SU-DHL-6 (cell line): ENCODE measurements around the gene TIMM10.

Experiments used
- H2AFZ ChIP-seq: fragments of 200-600 bp; sonication (generic); 2 replicates; pipeline ENCODE4 v1.6.1; 2014; ENCODE audit warnings: low read depth, mild to moderate bottlenecking, moderate library complexity, mixed read lengths, antibody characterized with exemption, low read length; ENCODE audit not compliant: severe bottlenecking
- H3F3A ChIP-seq: fragments of 200-600 bp; shearing (Covaris generic); 2 replicates; pipeline ENCODE4 v1.6.0; 2016; ENCODE audit warnings: antibody characterized with exemption, mild to moderate bottlenecking; ENCODE audit not compliant: insufficient read depth
- H3K27ac ChIP-seq: fragments of 200-600 bp; sonication (generic); 2 replicates; pipeline ENCODE4 v1.5.1; 2016; ENCODE audit warnings: low read depth, mild to moderate bottlenecking, low read length, moderate library complexity, mixed read lengths
- H3K27me3 ChIP-seq: fragments of 200-600 bp; sonication (generic), shearing (Covaris generic); 2 replicates; pipeline ENCODE4 v1.6.0; 2014; ENCODE audit warnings: mild to moderate bottlenecking, low read length
- H3K36me3 ChIP-seq: fragments of 200-600 bp; sonication (generic); 2 replicates; pipeline ENCODE4 v1.6.1; 2014; ENCODE audit warnings: mild to moderate bottlenecking, low read length, mixed read lengths
- H3K4me2 ChIP-seq: fragments of 300-600, 200-600 bp; shearing (Covaris generic), sonication (generic); 2 replicates; pipeline ENCODE4 v1.6.0; 2014; ENCODE audit warnings: low read length, low read depth, mild to moderate bottlenecking; ENCODE audit not compliant: poor library complexity, severe bottlenecking
- H3K4me3 ChIP-seq: fragments of 200-600 bp; sonication (generic); 2 replicates; pipeline ENCODE4 v1.5.1; 2014; ENCODE audit warnings: antibody characterized with exemption, low read length, mild to moderate bottlenecking, mixed read lengths; ENCODE audit not compliant: insufficient read depth, poor library complexity, severe bottlenecking
- H3K79me2 ChIP-seq: fragments of 200-600 bp; sonication (generic); 2 replicates; pipeline ENCODE4 v1.6.1; 2014; ENCODE audit warnings: mild to moderate bottlenecking, low read length, moderate library complexity; ENCODE audit not compliant: insufficient read depth
- H3K9ac ChIP-seq: fragments of 200-600 bp; sonication (generic); 2 replicates; pipeline ENCODE4 v1.7.0; 2014; ENCODE audit warnings: mild to moderate bottlenecking, low read length
- H3K9me2 ChIP-seq: fragments of 200-600 bp; sonication (generic); replicated peaks from 2 replicates; pipeline ENCODE4 v1.6.1; 2014; ENCODE audit warnings: low read length; ENCODE audit not compliant: insufficient read depth
- H3K9me3 ChIP-seq: fragments of 200-600 bp; sonication (generic); 2 replicates; pipeline ENCODE4 v1.6.1; 2014; ENCODE audit warnings: low read length, mixed read lengths; ENCODE audit not compliant: insufficient read depth
- H4K20me1 ChIP-seq: fragments of 200-600 bp; sonication (generic); 2 replicates; pipeline ENCODE4 v1.6.1; 2014; ENCODE audit warnings: low read depth, mild to moderate bottlenecking, antibody characterized with exemption, low read length, moderate library complexity, mixed read lengths
- EZH2phosphoT487 ChIP-seq: fragments of 200-600 bp; sonication (generic), shearing (Covaris generic); conservative IDR thresholded peaks from 2 replicates; pipeline ENCODE4 v1.6.1; 2018; ENCODE audit warnings: mild to moderate bottlenecking, antibody characterized with exemption, low read length, moderate library complexity, mixed read lengths
- TF ChIP-seq, protein P1 (sequence below): fragments of 200-600 bp; sonication (generic); IDR thresholded peaks from one replicate; pipeline ENCODE4 v1.5.1; 2017; ENCODE audit warnings: antibody characterized with exemption, mild to moderate bottlenecking, low read length, moderate library complexity; ENCODE audit not compliant: insufficient read depth, poor library complexity, severe bottlenecking

Gene TIMM10

GRCh38 chr11:57546869-57547475 lies 16.4 kb upstream of the TIMM10 start:
- no peaks in the 10 kb centered on the region for H3K27me3 ChIP-seq
- TF ChIP-seq, protein P1, sequence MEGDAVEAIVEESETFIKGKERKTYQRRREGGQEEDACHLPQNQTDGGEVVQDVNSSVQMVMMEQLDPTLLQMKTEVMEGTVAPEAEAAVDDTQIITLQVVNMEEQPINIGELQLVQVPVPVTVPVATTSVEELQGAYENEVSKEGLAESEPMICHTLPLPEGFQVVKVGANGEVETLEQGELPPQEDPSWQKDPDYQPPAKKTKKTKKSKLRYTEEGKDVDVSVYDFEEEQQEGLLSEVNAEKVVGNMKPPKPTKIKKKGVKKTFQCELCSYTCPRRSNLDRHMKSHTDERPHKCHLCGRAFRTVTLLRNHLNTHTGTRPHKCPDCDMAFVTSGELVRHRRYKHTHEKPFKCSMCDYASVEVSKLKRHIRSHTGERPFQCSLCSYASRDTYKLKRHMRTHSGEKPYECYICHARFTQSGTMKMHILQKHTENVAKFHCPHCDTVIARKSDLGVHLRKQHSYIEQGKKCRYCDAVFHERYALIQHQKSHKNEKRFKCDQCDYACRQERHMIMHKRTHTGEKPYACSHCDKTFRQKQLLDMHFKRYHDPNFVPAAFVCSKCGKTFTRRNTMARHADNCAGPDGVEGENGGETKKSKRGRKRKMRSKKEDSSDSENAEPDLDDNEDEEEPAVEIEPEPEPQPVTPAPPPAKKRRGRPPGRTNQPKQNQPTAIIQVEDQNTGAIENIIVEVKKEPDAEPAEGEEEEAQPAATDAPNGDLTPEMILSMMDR = no peak
- no peak for TF ChIP-seq EZH2phosphoT487
- no peaks in the 10 kb centered on the region for H3K36me3 ChIP-seq
- H3F3A ChIP-seq = no peaks in the 10 kb centered on the region
- H3K9ac ChIP-seq = no peak overlapping the region
- no peak overlapping the region for H2AFZ ChIP-seq
- H3K9me2 ChIP-seq = no peaks in the 10 kb centered on the region
- H3K9me3 ChIP-seq = no peaks in the 10 kb centered on the region
- no peaks in the 10 kb centered on the region for H4K20me1 ChIP-seq
- H3K27ac ChIP-seq = no peak overlapping the region
- no peak overlapping the region for H3K4me3 ChIP-seq
- H3K4me2 ChIP-seq = no peak overlapping the region
- H3K79me2 ChIP-seq = no peaks in the 10 kb centered on the region

DNA sequence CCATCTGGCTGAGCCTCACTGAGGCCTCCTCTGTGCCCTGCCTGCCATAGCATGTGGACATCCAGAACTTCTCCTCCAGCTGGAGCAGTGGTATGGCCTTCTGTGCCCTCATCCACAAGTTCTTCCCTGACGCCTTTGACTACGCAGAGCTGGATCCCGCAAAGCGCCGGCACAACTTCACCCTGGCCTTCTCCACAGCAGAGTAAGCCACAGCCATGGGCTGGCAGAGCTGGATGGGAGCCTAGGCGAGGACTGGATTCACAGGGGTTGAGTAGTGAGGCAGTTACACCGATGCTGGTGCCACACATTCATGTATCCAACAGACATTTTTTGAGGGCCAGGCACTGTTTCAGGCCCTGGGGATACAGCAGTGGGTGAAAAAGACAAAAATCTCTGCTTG lies 15.9 kb upstream of the TIMM10 start:
- no peaks in the 10 kb centered on the region for H3K27me3 ChIP-seq
- H3K4me2 ChIP-seq = no peak overlapping the region
- H3K79me2 ChIP-seq = no peaks in the 10 kb centered on the region
- no peak overlapping the region for H3K27ac ChIP-seq
- no peaks in the 10 kb centered on the region for H3K36me3 ChIP-seq
- no peaks in the 10 kb centered on the region for H3K9me2 ChIP-seq
- no peak overlapping the region for H3K4me3 ChIP-seq
- no peaks in the 10 kb centered on the region for H3K9me3 ChIP-seq
- no peak overlapping the region for H2AFZ ChIP-seq
- H3F3A ChIP-seq = no peaks in the 10 kb centered on the region
- no peaks in the 10 kb centered on the region for H4K20me1 ChIP-seq
- TF ChIP-seq EZH2phosphoT487 = no peak
- TF ChIP-seq, protein P1 = no peak
- no peak overlapping the region for H3K9ac ChIP-seq

GRCh38 chr11:57545883-57546282 lies 15.3 kb upstream of the TIMM10 start:
- TF ChIP-seq EZH2phosphoT487 = no peak
- TF ChIP-seq, protein P1 = no peak
- no peak overlapping the region for H2AFZ ChIP-seq
- H3K79me2 ChIP-seq = no peaks in the 10 kb centered on the region
- H3K9me3 ChIP-seq = no peaks in the 10 kb centered on the region
- H3K27ac ChIP-seq = no peak overlapping the region
- no peak overlapping the region for H3K4me3 ChIP-seq
- no peaks in the 10 kb centered on the region for H3F3A ChIP-seq
- H3K4me2 ChIP-seq = no peak overlapping the region
- no peaks in the 10 kb centered on the region for H3K27me3 ChIP-seq
- H3K9me2 ChIP-seq = no peaks in the 10 kb centered on the region
- no peak overlapping the region for H3K9ac ChIP-seq
- H3K36me3 ChIP-seq = no peaks in the 10 kb centered on the region
- H4K20me1 ChIP-seq = no peaks in the 10 kb centered on the region
